ENCODE results near the gene FEN1.

The FEN1 gene

DNA sequence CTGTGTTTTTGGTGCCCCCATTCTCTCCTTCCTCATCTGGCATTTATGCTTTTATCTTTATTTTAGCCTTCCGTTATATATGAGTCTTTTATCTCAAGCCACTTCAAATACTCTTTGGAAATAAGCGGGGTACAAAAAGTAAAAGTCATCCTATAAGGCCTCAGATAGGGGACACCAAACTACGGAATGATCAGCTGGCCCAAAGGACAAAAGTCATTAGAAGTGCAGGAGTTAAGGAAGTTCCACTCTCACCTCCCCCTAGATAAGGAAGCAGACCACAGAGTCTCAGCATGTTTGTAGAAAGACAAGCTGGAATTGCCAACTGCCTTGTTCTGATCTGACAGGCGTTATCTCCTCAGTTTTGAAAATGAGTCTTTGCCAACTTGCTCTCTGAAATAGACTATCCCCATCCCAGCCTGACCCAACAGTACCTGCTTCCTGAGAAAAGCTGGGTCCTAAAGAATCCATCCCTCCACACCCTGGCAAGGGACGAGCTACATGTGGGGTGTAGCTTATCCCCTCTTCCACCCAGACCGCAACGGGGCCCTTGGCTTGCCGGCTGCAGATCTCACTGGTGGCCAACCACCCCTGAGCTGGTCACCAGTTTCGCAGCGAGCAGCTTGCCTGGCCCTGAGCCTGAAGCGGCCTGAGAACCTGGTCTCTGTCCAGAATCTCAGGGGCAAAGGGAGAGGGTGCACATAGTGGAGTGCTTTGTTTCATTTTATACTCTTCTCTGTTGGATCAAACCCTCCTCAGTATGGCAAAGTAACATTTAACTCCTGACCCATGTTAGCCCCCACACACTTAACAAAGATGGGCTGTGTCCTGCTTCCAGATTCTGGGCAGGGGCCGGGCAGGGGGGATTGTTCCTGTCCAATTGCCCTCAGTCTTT is 49.2 kb downstream of the FEN1 start:
- no peak for DNase-seq (ENCODE audit: low read depth)

- no peak for DNase-seq (ENCODE audit: low read depth)
These were observed 49.8 kb downstream of the FEN1 start for GRCh38 chr11:61842528-61842820.

DNA sequence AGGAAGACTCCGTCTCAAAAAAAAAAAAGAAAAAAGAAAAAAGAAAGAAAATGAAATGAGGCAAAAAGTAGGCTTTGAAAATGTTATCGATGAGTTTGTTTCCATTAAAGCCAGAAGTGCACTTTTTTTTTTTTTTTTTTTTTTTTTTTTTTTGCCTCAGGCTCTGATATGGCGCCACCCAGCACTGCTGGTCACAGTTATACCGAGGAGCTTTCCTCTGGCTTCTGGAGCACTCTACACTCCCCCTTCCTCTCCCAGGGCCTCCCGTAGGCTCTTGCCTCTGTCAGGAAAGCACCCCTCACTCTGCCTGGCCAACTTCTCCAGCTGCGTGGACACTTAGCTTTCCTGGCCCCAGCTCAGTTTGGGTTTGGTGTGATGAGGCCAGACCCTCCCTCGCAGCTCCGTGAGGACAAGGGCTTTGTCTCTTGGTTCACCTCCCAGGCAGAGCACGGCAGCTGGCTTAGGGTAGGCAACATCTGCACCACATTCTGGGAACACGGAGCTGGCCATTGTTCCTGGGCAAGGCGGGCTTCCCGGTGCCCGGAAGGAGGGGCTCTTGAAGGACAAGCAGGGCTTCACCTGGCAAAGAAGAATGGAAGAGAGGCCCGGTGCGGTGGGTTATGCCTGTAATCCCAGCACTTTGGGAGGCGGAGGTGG is 52.3 kb downstream of the FEN1 start:
- no peak for DNase-seq (ENCODE audit: low read depth)

- no peak for DNase-seq (ENCODE audit: low read depth)
These were observed 53.8 kb downstream of the FEN1 start for GRCh38 chr11:61846362-61847020.
